ENCODE measurements around the gene GPX6. TPM values are rescaled to one million over a fixed set of nuclear protein-coding genes. Genes with fewer than 3 reads are reported as not detected.
A peak's percentile ranks its signal among the peaks of the same experiment; 100 is the strongest.
"Not testable (repeated sequence)": the region's sequence is repeated elsewhere in the genome, so short reads cannot be mapped to it uniquely, and the experiment has no call there.

The GPX6 gene
- total RNA-seq = not detected

- no peak within 1 kb of the TSS for H3K27ac Mint-ChIP-seq
- peaks cover 30% of the 10 kb centered on the region for H3K27me3 Mint-ChIP-seq
- no peak within 1 kb of the TSS for H3K4me3 Mint-ChIP-seq
- H3K4me1 Mint-ChIP-seq = no peaks in the 10 kb centered on the region
- DNase-seq = no peak
- no peaks in the 10 kb centered on the region for H3K9me3 Mint-ChIP-seq
- H3K36me3 Mint-ChIP-seq = no peaks in the 10 kb centered on the region
Observed at GRCh38 chr6:28515676-28516075, at the start of gene GPX6. GPX6 (minus strand) TSS chr6:28515793; CDS start chr6:28515743, 50 bp downstream.

DNA sequence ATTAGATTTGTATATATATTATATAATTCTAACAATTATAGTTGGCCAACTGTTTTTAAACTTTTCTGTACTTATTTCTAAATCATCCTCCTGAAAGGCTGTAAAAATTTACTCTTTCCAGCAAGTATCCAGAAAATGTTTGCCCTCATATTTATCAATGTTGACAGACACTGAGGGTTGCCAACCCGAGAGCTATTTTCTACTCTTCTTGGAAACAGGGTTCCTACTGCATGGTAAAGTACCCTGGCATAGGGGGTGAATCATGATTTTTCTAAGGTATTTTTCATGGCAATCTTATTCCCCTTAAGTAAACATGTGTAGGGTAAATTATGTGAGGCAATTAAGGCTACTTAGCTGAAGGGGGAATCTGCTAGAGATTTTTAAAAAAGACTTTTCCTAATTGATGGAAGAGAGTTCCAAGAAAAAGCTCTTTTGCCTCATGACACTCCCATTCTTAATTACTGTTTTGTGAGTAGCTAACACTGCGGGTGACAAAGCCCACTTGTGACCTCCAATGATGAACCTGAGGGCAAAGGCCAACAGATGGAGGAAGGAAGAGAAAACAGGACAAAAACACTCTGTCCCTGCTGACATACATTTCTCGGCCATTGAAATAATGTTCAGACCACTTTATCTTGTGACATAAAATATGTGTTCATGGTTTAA lies 48.0 kb upstream of the GPX6 start:
- no peak overlapping the region for H3K4me3 Mint-ChIP-seq
- no peaks in the 10 kb centered on the region for H3K9me3 Mint-ChIP-seq
- H3K36me3 Mint-ChIP-seq = peaks cover 2% of the 10 kb centered on the region
- no peaks in the 10 kb centered on the region for H3K4me1 Mint-ChIP-seq
- no peak for DNase-seq
- H3K27ac Mint-ChIP-seq = no peak overlapping the region
- peaks cover 68% of the 10 kb centered on the region for H3K27me3 Mint-ChIP-seq

GRCh38 chr6:28558629-28559028 lies 43.0 kb upstream of the GPX6 start:
- H3K4me3 Mint-ChIP-seq = no peak overlapping the region
- H3K27ac Mint-ChIP-seq = no peak overlapping the region
- H3K27me3 Mint-ChIP-seq = peaks cover 67% of the 10 kb centered on the region

DNA sequence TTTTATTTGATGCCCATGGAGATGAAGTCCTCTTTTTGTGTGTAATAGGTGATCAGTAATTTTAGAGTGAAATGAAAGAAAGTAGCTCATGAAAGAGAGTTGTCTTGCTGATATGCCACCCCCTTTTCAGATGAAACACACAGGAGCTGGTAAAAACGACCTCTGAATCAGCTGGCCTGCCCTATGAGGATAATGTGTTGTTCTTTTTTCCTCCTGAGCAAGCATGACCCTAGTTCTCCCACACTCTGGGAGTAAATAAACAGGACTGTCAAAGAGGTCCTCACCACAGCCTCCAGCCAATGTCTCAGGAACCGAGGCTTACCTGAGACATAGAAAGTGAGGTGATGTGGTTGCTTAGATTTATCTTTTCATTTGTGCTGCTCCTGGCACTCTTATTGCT lies 39.5 kb upstream of the GPX6 start:
- no peak for DNase-seq
- H3K4me3 Mint-ChIP-seq = no peak overlapping the region
- peaks cover 82% of the 10 kb centered on the region for H3K27me3 Mint-ChIP-seq
- no peaks in the 10 kb centered on the region for H3K9me3 Mint-ChIP-seq
- no peak overlapping the region for H3K27ac Mint-ChIP-seq
- H3K36me3 Mint-ChIP-seq = no peaks in the 10 kb centered on the region
- H3K4me1 Mint-ChIP-seq = peaks cover 9% of the 10 kb centered on the region

More at GRCh38 chr6:28558629-28559028, 43.0 kb upstream of the GPX6 start:
- Mint-ChIP-seq H3K9me3 (no peaks in the 10 kb centered on the region), H3K36me3 (no peaks in the 10 kb centered on the region), H3K4me1 (peaks cover 6% of the 10 kb centered on the region)
- no peak for DNase-seq

DNA sequence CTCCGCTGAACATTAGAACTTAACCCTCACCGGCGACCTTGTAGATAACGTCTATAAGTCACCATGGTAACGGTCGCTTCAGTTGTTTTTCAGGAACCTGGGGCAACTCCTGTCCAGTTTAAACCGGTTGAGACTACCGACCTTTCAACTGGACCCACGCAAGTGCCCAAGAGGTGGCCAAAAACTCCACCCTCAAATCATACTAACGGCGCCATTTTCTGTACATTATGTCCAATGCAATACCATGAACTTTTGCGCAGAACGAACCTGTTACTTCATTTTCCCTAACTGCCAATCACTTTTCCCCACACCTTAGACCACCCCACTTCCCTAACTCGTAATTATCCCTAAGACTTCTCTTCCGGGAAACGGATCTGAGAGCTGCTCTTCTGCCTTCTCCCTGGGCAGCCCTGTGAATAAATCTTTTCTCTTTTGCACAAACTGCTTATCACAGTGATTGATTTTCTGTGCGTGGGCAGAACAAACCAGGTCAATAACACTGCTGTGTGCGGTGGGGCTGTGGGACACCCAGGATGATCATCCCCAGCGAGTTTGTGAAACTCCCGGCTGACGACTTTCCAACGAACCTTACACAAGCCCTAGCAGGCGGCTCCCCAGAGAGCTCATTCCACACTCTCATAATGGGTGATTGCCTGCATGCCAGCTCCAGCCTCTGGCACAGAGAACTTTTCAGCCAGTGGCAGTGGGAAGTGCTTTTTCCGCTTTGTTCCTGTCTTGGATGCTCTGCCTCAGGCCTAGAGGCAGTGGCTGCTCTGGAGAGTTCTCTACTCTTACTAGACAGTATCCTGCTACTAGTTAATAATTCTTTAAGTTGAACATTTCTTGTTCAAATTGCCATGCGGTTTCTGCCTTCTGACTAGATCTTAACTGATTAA lies 38.6 kb upstream of the GPX6 start:
- peaks cover 81% of the 10 kb centered on the region for H3K27me3 Mint-ChIP-seq
- H3K9me3 Mint-ChIP-seq = no peaks in the 10 kb centered on the region
- no peak overlapping the region for H3K4me3 Mint-ChIP-seq
- no peaks in the 10 kb centered on the region for H3K36me3 Mint-ChIP-seq
- H3K4me1 Mint-ChIP-seq = peaks cover 9% of the 10 kb centered on the region
- no peak for DNase-seq
- H3K27ac Mint-ChIP-seq = no peak overlapping the region

GRCh38 chr6:28553384-28553985 lies 37.9 kb upstream of the GPX6 start:
- Mint-ChIP-seq H3K4me1 (peaks cover 9% of the 10 kb centered on the region), H3K9me3 (no peaks in the 10 kb centered on the region), H3K36me3 (no peaks in the 10 kb centered on the region), H3K4me3 (no peak overlapping the region), H3K27me3 (peaks cover 82% of the 10 kb centered on the region), H3K27ac (no peak overlapping the region)
- DNase-seq = no peak

DNA sequence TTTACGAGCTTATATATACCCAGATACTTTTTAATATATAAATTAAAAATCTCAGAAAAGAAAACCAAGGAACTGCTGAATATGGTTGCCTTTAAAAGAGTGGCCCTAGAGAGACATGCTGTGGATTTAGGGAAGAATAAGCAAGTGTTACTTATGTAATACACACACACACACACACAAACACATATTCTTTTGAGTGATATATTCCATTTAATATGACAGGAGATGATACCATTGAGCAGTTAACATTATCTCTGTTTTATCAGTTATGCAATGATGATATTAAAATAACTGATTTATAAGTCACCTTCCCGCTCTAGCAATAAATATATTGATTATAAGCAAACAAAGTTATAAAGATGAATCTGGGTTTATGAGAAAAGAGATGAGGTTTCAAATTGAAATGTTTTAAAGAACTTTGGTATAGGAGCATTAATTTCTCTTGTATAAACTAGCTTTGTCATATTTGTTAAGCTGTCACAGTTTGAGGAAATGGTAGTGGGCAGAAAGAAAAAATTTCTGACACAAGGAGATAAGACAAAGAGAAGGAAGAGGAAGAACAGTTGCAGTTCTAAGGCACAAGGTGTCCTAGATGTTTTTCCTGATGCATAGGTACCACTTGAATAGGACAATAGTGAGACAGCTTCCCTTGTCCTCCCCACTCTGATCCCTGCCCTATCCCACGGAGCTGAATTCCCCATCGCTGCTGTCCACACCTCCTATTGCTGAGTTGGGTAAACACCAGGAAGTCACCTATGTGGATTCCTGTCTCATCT lies 36.5 kb upstream of the GPX6 start:
- no peak overlapping the region for H3K27ac Mint-ChIP-seq
- H3K36me3 Mint-ChIP-seq = no peaks in the 10 kb centered on the region
- H3K27me3 Mint-ChIP-seq = peaks cover 87% of the 10 kb centered on the region
- no peak overlapping the region for H3K4me3 Mint-ChIP-seq
- H3K4me1 Mint-ChIP-seq = peaks cover 9% of the 10 kb centered on the region
- H3K9me3 Mint-ChIP-seq = no peaks in the 10 kb centered on the region
- DNase-seq = no peak

GRCh38 chr6:28547003-28547402 lies 31.4 kb upstream of the GPX6 start:
- not testable (repeated sequence) for DNase-seq, H3K9me3 Mint-ChIP-seq, H3K4me3 Mint-ChIP-seq, H3K27ac Mint-ChIP-seq, H3K36me3 Mint-ChIP-seq
- Mint-ChIP-seq H3K4me1 (peaks cover 23% of the 10 kb centered on the region), H3K27me3 (peaks cover 86% of the 10 kb centered on the region)

GRCh38 chr6:28545955-28546354 lies 30.4 kb upstream of the GPX6 start:
- peaks cover 2% of the 10 kb centered on the region for H3K36me3 Mint-ChIP-seq
- H3K4me1 Mint-ChIP-seq = peaks cover 23% of the 10 kb centered on the region
- peaks cover 83% of the 10 kb centered on the region for H3K27me3 Mint-ChIP-seq
- H3K4me3 Mint-ChIP-seq = no peak overlapping the region
- DNase-seq = no peak
- no peak overlapping the region for H3K27ac Mint-ChIP-seq
- peaks cover 5% of the 10 kb centered on the region for H3K9me3 Mint-ChIP-seq

- peaks cover 75% of the 10 kb centered on the region for H3K27me3 Mint-ChIP-seq
- peaks cover 5% of the 10 kb centered on the region for H3K9me3 Mint-ChIP-seq
- H3K36me3 Mint-ChIP-seq = peaks cover 2% of the 10 kb centered on the region
- H3K4me1 Mint-ChIP-seq = peaks cover 23% of the 10 kb centered on the region
- peak overlapping the region; percentile 74 for H3K27ac Mint-ChIP-seq
- peak overlapping the region; percentile 74 for H3K4me3 Mint-ChIP-seq
- peak; percentile 24 for DNase-seq
Observed at GRCh38 chr6:28543651-28544610, 28.3 kb upstream of the GPX6 start.

GRCh38 chr6:28542440-28543296 lies 27.1 kb upstream of the GPX6 start:
- peak overlapping the region; percentile 80 for H3K4me3 Mint-ChIP-seq
- H3K27ac Mint-ChIP-seq = peak overlapping the region; percentile 87
- H3K36me3 Mint-ChIP-seq = peaks cover 2% of the 10 kb centered on the region
- H3K27me3 Mint-ChIP-seq = peaks cover 71% of the 10 kb centered on the region
- peaks cover 30% of the 10 kb centered on the region for H3K4me1 Mint-ChIP-seq
- peaks cover 5% of the 10 kb centered on the region for H3K9me3 Mint-ChIP-seq
- peak; percentile 58 for DNase-seq

DNA sequence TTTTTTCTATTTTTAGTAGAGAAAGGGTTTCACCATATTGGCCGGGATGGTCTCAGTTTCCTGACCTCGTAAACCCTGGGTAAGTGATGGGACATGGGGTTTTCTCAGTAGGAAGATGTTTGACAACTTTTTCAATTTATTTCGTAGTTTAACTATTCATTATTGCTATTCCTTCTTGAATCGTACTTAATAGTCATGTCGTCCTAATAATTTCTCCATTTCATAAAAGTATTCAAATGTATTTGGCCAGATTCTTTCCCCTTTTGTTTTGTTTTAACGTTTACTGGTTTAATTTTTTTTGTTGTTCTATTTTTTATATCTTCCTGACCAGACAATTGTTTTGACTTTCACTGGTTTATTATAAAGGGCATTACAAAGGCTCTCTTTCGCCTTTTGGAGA lies 26.4 kb upstream of the GPX6 start:
- H3K9me3 Mint-ChIP-seq = peaks cover 5% of the 10 kb centered on the region
- peaks cover 71% of the 10 kb centered on the region for H3K27me3 Mint-ChIP-seq
- H3K4me3 Mint-ChIP-seq = peak overlapping the region; percentile 80
- no peak overlapping the region for H3K27ac Mint-ChIP-seq
- no peak for DNase-seq
- peaks cover 2% of the 10 kb centered on the region for H3K36me3 Mint-ChIP-seq
- H3K4me1 Mint-ChIP-seq = peaks cover 35% of the 10 kb centered on the region

DNA sequence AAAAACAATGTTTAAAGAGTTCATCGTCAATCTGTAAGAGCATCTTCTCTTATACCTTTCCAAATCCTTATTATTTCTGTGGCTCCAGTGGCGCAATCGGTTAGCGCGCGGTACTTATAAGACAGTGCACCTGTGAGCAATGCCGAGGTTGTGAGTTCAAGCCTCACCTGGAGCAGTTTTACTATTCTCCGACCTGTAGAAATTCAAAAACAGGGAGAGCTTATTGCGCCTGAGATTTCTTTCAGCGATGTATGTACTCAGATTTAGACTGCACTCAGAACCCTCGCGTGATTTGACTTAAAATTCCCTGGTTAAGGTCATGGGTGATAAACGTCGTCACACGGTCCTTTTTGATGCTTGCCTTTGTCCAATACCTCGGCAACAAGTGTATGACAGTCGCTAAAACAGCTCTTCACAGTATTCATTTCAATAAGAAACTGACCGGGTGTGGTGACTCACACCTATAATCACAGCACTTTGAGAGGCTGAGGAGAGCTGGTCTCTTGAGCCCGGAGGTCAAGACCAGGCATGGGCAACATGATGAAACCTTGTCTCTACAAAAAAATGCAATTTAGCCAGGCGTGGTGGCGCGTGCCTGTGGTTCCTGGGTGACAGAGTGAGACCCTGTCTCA lies 22.0 kb upstream of the GPX6 start:
- Mint-ChIP-seq H3K27ac (no peak overlapping the region), H3K9me3 (peaks cover 5% of the 10 kb centered on the region), H3K27me3 (peaks cover 58% of the 10 kb centered on the region), H3K4me1 (peaks cover 21% of the 10 kb centered on the region), H3K4me3 (peak overlapping the region; percentile 54), H3K36me3 (no peaks in the 10 kb centered on the region)
- DNase-seq = peak; percentile 35

Data from activated naive CD8-positive, alpha-beta T cell treated with anti-CD3 and anti-CD28 coated beads for 36 hours (primary cell).